ENCODE data around the gene YES1.

The YES1 gene

GRCh38 chr18:677951-678381 lies 134.1 kb downstream of the YES1 start:
- 97% methylated on average over 14 of the region's 14 CpGs for WGBS (ENCODE audit: insufficient coverage)
- Histone ChIP-seq H3K4me1 (ENCODE audit: control extremely low read depth in 1 of 4, control insufficient read depth in 4 of 4, insufficient read depth in 4 of 4, low read length in 3 of 4) (peaks cover 0 to 10% (median 5%) of the 10 kb centered on the region in 4 experiments), H3K9me3 (ENCODE audit: control extremely low read depth in 1 of 5, control insufficient read depth in 4 of 5, insufficient read depth in 2 of 5, low read depth in 1 of 5, low read length in 4 of 5) (no peaks in the 10 kb centered on the region), H3K36me3 (ENCODE audit: control insufficient read depth in 4 of 4, insufficient read depth in 4 of 4, low read length in 3 of 4) (peaks cover 18 to 85% (median 56%) of the 10 kb centered on the region in 4 experiments), H3K27me3 (replicated peaks in 2 of 5; ENCODE audit: control insufficient read depth in 4 of 5, insufficient read depth in 5 of 5, low read length in 4 of 5) (no peaks in the 10 kb centered on the region), H3K4me3 (ENCODE audit: control insufficient read depth in 1 of 7, extremely low read depth in 1 of 7, insufficient read depth in 4 of 7, low read depth in 2 of 7, low read length in 6 of 7) (no peak overlapping the region), H3K27ac (ENCODE audit: insufficient read depth in 1 of 2, low read depth in 1 of 2, low read length in 2 of 2, poor library complexity in 1 of 2, severe bottlenecking in 2 of 2) (no peak overlapping the region)
- ChIA-PET CTCF (interaction anchor here (0.6 to 2.5 kb wide), 2 partner anchors 7 to 54 kb away, joined by 3 to 6 read pairs; no protein-coding TSS in a partner anchor), POLR2A (no interaction called here)
- no peak for DNase-seq

- peaks cover 24 to 88% (median 62%) of the 10 kb centered on the region in 4 experiments for H3K36me3 ChIP-seq (ENCODE audit: control insufficient read depth in 4 of 4, insufficient read depth in 4 of 4, low read length in 3 of 4)
These were observed 134.9 kb downstream of the YES1 start for GRCh38 chr18:677145-677544.

GRCh38 chr18:676736-677135 lies 135.3 kb downstream of the YES1 start:
- H3K9me3 ChIP-seq (ENCODE audit: control extremely low read depth in 1 of 5, control insufficient read depth in 4 of 5, insufficient read depth in 2 of 5, low read depth in 1 of 5, low read length in 4 of 5), result no peaks in the 10 kb centered on the region
- CTCF ChIA-PET, result interaction anchor here (1.1 to 1.9 kb wide), 2 partner anchors 18 to 52 kb away, joined by 3 to 9 read pairs; no protein-coding TSS in a partner anchor
- H3K4me1 ChIP-seq (ENCODE audit: control extremely low read depth in 1 of 4, control insufficient read depth in 4 of 4, insufficient read depth in 4 of 4, low read length in 3 of 4), result peaks cover 0 to 3% (median 1%) of the 10 kb centered on the region in 4 experiments
- no peaks in the 10 kb centered on the region for H3K27me3 ChIP-seq (replicated peaks in 2 of 5; ENCODE audit: control insufficient read depth in 4 of 5, insufficient read depth in 5 of 5, low read length in 4 of 5)
- peaks cover 21 to 87% (median 61%) of the 10 kb centered on the region in 4 experiments for H3K36me3 ChIP-seq (ENCODE audit: control insufficient read depth in 4 of 4, insufficient read depth in 4 of 4, low read length in 3 of 4)
- POLR2A ChIA-PET, result no interaction called here
- 94% methylated on average over 2 of the region's 3 CpGs for WGBS (ENCODE audit: insufficient coverage)
- no peak overlapping the region for H3K27ac ChIP-seq (ENCODE audit: insufficient read depth in 1 of 2, low read depth in 1 of 2, low read length in 2 of 2, poor library complexity in 1 of 2, severe bottlenecking in 2 of 2)
- DNase-seq, result no peak
- H3K4me3 ChIP-seq (ENCODE audit: control insufficient read depth in 1 of 7, extremely low read depth in 1 of 7, insufficient read depth in 4 of 7, low read depth in 2 of 7, low read length in 6 of 7), result no peak overlapping the region

More at GRCh38 chr18:677145-677544, 134.9 kb downstream of the YES1 start:
- Histone ChIP-seq H3K27me3 (replicated peaks in 2 of 5; ENCODE audit: control insufficient read depth in 4 of 5, insufficient read depth in 5 of 5, low read length in 4 of 5) (no peaks in the 10 kb centered on the region), H3K27ac (ENCODE audit: insufficient read depth in 1 of 2, low read depth in 1 of 2, low read length in 2 of 2, poor library complexity in 1 of 2, severe bottlenecking in 2 of 2) (no peak overlapping the region), H3K4me1 (ENCODE audit: control extremely low read depth in 1 of 4, control insufficient read depth in 4 of 4, insufficient read depth in 4 of 4, low read length in 3 of 4) (peaks cover 0 to 7% (median 3%) of the 10 kb centered on the region in 4 experiments), H3K9me3 (ENCODE audit: control extremely low read depth in 1 of 5, control insufficient read depth in 4 of 5, insufficient read depth in 2 of 5, low read depth in 1 of 5, low read length in 4 of 5) (no peaks in the 10 kb centered on the region), H3K4me3 (ENCODE audit: control insufficient read depth in 1 of 7, extremely low read depth in 1 of 7, insufficient read depth in 4 of 7, low read depth in 2 of 7, low read length in 6 of 7) (no peak overlapping the region)
- CTCF ChIA-PET, result interaction anchor here (1.1 kb wide), 1 partner anchor 19 kb away, joined by 3 read pairs; no protein-coding TSS in a partner anchor
- 50% methylated on average over 3 of the region's 4 CpGs for WGBS (ENCODE audit: insufficient coverage)
- POLR2A ChIA-PET, result no interaction called here
- no peak for DNase-seq

DNA sequence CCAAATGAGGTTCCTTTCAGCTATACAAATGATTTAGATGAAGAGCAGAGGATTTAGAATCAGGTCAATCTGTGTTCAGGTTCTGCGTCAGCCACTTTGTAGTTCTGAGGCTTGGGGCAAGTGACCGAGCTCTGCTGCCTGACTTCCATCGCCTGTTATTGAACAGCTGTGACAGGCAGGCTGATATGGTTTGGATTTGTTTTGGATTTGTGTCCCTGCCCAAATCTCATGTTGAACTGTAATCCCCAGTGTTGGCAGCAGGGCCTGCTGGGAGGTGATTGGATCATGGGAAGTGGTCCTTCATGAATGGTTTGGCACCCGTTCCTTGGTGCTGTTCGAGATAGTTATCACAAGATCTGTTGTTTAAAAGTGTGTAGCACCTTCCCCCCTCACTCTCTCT lies 136.0 kb downstream of the YES1 start:
- H3K27ac ChIP-seq (ENCODE audit: insufficient read depth in 1 of 2, low read depth in 1 of 2, low read length in 2 of 2, poor library complexity in 1 of 2, severe bottlenecking in 2 of 2), result no peak overlapping the region
- 93% methylated on average over 2 of the region's 5 CpGs for WGBS (ENCODE audit: insufficient coverage)
- ChIA-PET POLR2A (no interaction called here), CTCF (interaction anchor here (1.0 to 1.9 kb wide), 2 partner anchors 51 to 155 kb away, joined by 4 to 9 read pairs; no protein-coding TSS in a partner anchor)
- H3K4me1 ChIP-seq (ENCODE audit: control extremely low read depth in 1 of 4, control insufficient read depth in 4 of 4, insufficient read depth in 4 of 4, low read length in 3 of 4), result no peaks in the 10 kb centered on the region
- H3K36me3 ChIP-seq (ENCODE audit: control insufficient read depth in 4 of 4, insufficient read depth in 4 of 4, low read length in 3 of 4), result peaks cover 24 to 86% (median 62%) of the 10 kb centered on the region in 4 experiments
- no peaks in the 10 kb centered on the region for H3K9me3 ChIP-seq (ENCODE audit: control extremely low read depth in 1 of 5, control insufficient read depth in 4 of 5, insufficient read depth in 2 of 5, low read depth in 1 of 5, low read length in 4 of 5)
- H3K4me3 ChIP-seq (ENCODE audit: control insufficient read depth in 1 of 7, extremely low read depth in 1 of 7, insufficient read depth in 4 of 7, low read depth in 2 of 7, low read length in 6 of 7), result no peak overlapping the region
- DNase-seq, result no peak
- no peaks in the 10 kb centered on the region for H3K27me3 ChIP-seq (replicated peaks in 2 of 5; ENCODE audit: control insufficient read depth in 4 of 5, insufficient read depth in 5 of 5, low read length in 4 of 5)

DNA sequence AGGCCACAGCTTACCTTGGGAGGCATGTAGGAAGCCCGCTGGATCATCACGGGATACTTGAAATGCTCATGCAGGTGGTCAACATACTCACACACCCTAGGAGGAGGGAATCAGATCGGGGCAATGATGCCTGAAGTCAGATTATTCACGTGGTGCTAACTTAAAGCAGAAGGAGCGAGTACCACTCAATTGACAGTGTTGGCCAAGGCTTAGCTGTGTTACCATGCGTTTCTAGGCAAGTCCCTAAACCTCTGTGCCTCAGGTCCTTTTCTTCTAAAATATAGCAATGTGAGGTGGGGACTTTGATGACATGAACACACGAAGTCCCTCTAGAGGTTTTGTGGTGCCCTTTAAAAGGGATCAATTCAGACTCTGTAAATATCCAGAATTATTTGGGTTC lies 136.7 kb downstream of the YES1 start:
- Histone ChIP-seq H3K36me3 (ENCODE audit: control insufficient read depth in 4 of 4, insufficient read depth in 4 of 4, low read length in 3 of 4) (peaks cover 29 to 90% (median 65%) of the 10 kb centered on the region in 4 experiments), H3K4me1 (ENCODE audit: control extremely low read depth in 1 of 4, control insufficient read depth in 4 of 4, insufficient read depth in 4 of 4, low read length in 3 of 4) (peaks cover 0 to 5% (median under 1%) of the 10 kb centered on the region in 4 experiments), H3K9me3 (ENCODE audit: control extremely low read depth in 1 of 5, control insufficient read depth in 4 of 5, insufficient read depth in 2 of 5, low read depth in 1 of 5, low read length in 4 of 5) (no peaks in the 10 kb centered on the region), H3K27me3 (replicated peaks in 2 of 5; ENCODE audit: control insufficient read depth in 4 of 5, insufficient read depth in 5 of 5, low read length in 4 of 5) (no peaks in the 10 kb centered on the region), H3K27ac (ENCODE audit: insufficient read depth in 1 of 2, low read depth in 1 of 2, low read length in 2 of 2, poor library complexity in 1 of 2, severe bottlenecking in 2 of 2) (peak overlapping the region in 1 of 2 experiments; percentile 30), H3K4me3 (ENCODE audit: control insufficient read depth in 1 of 7, extremely low read depth in 1 of 7, insufficient read depth in 4 of 7, low read depth in 2 of 7, low read length in 6 of 7) (no peak overlapping the region)
- ChIA-PET POLR2A (no interaction called here), CTCF (interaction anchor here (0.6 to 1.9 kb wide), 3 partner anchors 50 to 461 kb away, joined by 4 to 9 read pairs (median 4); no protein-coding TSS in a partner anchor)
- DNase-seq, result no peak
- WGBS (ENCODE audit: insufficient coverage), result 98% methylated on average over 5 of the region's 7 CpGs

- DNase-seq, result no peak
- ChIA-PET CTCF (interaction anchor here (0.7 to 1.7 kb wide), 4 partner anchors 12 to 50 kb away, joined by 3 to 5 read pairs (median 4); no protein-coding TSS in a partner anchor), POLR2A (no interaction called here)
- 60% methylated on average over 2 of the region's 5 CpGs for WGBS (ENCODE audit: insufficient coverage)
- H3K27me3 ChIP-seq (replicated peaks in 2 of 5; ENCODE audit: control insufficient read depth in 4 of 5, insufficient read depth in 5 of 5, low read length in 4 of 5), result no peaks in the 10 kb centered on the region
- H3K27ac ChIP-seq (ENCODE audit: insufficient read depth in 1 of 2, low read depth in 1 of 2, low read length in 2 of 2, poor library complexity in 1 of 2, severe bottlenecking in 2 of 2), result no peak overlapping the region
- peaks cover 32 to 90% (median 68%) of the 10 kb centered on the region in 4 experiments for H3K36me3 ChIP-seq (ENCODE audit: control insufficient read depth in 4 of 4, insufficient read depth in 4 of 4, low read length in 3 of 4)
- peaks cover 0 to 6% (median 2%) of the 10 kb centered on the region in 4 experiments for H3K4me1 ChIP-seq (ENCODE audit: control extremely low read depth in 1 of 4, control insufficient read depth in 4 of 4, insufficient read depth in 4 of 4, low read length in 3 of 4)
- H3K9me3 ChIP-seq (ENCODE audit: control extremely low read depth in 1 of 5, control insufficient read depth in 4 of 5, insufficient read depth in 2 of 5, low read depth in 1 of 5, low read length in 4 of 5), result no peaks in the 10 kb centered on the region
- H3K4me3 ChIP-seq (ENCODE audit: control insufficient read depth in 1 of 7, extremely low read depth in 1 of 7, insufficient read depth in 4 of 7, low read depth in 2 of 7, low read length in 6 of 7), result no peak overlapping the region
These were observed 138.3 kb downstream of the YES1 start for GRCh38 chr18:673769-674168.

- ChIA-PET CTCF (interaction anchor here (0.7 to 1.7 kb wide), 7 partner anchors 11 to 166 kb away, joined by 3 to 5 read pairs (median 3); no protein-coding TSS in a partner anchor), POLR2A (no interaction called here)
- Histone ChIP-seq H3K4me3 (ENCODE audit: control insufficient read depth in 1 of 7, extremely low read depth in 1 of 7, insufficient read depth in 4 of 7, low read depth in 2 of 7, low read length in 6 of 7) (no peak overlapping the region), H3K36me3 (ENCODE audit: control insufficient read depth in 4 of 4, insufficient read depth in 4 of 4, low read length in 3 of 4) (peaks cover 36 to 90% (median 68%) of the 10 kb centered on the region in 4 experiments), H3K27me3 (replicated peaks in 2 of 5; ENCODE audit: control insufficient read depth in 4 of 5, insufficient read depth in 5 of 5, low read length in 4 of 5) (no peaks in the 10 kb centered on the region), H3K9me3 (ENCODE audit: control extremely low read depth in 1 of 5, control insufficient read depth in 4 of 5, insufficient read depth in 2 of 5, low read depth in 1 of 5, low read length in 4 of 5) (no peaks in the 10 kb centered on the region), H3K4me1 (ENCODE audit: control extremely low read depth in 1 of 4, control insufficient read depth in 4 of 4, insufficient read depth in 4 of 4, low read length in 3 of 4) (peaks cover 0 to 6% (median 2%) of the 10 kb centered on the region in 4 experiments), H3K27ac (ENCODE audit: insufficient read depth in 1 of 2, low read depth in 1 of 2, low read length in 2 of 2, poor library complexity in 1 of 2, severe bottlenecking in 2 of 2) (no peak overlapping the region)
- no CpG with 5 or more reads among the region's 3 CpGs for WGBS (ENCODE audit: insufficient coverage)
- no peak for DNase-seq
These were observed 138.7 kb downstream of the YES1 start for GRCh38 chr18:673317-673716.
